NB4 (cell line): ENCODE data around the gene NTM.

Source experiments
- DNase-seq: peaks from one replicate; pipeline ENCODE4 v3.0.0; 2010; ENCODE audit warnings: low read depth
- H3K4me3 ChIP-seq: one replicate; pipeline ENCODE4 v1.5.1; 2011; ENCODE audit warnings: mild to moderate bottlenecking, low read depth, low read length, moderate library complexity
- CTCF ChIP-seq: IDR thresholded peaks from one replicate; pipeline ENCODE4 v1.5.1; 2012; ENCODE audit warnings: low read depth, low read length
- MAX ChIP-seq: IDR thresholded peaks from 2 replicates; pipeline ENCODE4 v1.6.1; 2011; ENCODE audit warnings: low read depth, low read length
- MYC ChIP-seq: IDR thresholded peaks from 2 replicates; pipeline ENCODE4 v1.6.1; 2011; ENCODE audit warnings: low read depth, low read length
- POLR2A ChIP-seq: IDR thresholded peaks from 2 replicates; pipeline ENCODE4 v1.6.1; 2011; ENCODE audit warnings: mild to moderate bottlenecking; ENCODE audit not compliant: insufficient read length; ENCODE audit errors: extremely low read depth

The NTM gene

GRCh38 chr11:132352497-132352896 is 982.1 kb downstream of the NTM start:
- DNase-seq = no peak
- H3K4me3 ChIP-seq = no peak overlapping the region
- TF ChIP-seq POLR2A (no peak), CTCF (no peak), MAX (no peak), MYC (no peak)

GRCh38 chr11:132353255-132353654 is 982.8 kb downstream of the NTM start:
- H3K4me3 ChIP-seq = no peak overlapping the region
- no peak for DNase-seq
- TF ChIP-seq MAX = no peak
- no peak for TF ChIP-seq CTCF
- TF ChIP-seq MYC = no peak
- no peak for TF ChIP-seq POLR2A

GRCh38 chr11:132357811-132358572 is 987.6 kb downstream of the NTM start:
- no peak overlapping the region for H3K4me3 ChIP-seq
- no peak for DNase-seq
- TF ChIP-seq MYC (no peak), MAX (no peak), POLR2A (no peak), CTCF (no peak)

GRCh38 chr11:132358573-132358953 is 988.1 kb downstream of the NTM start:
- no peak overlapping the region for H3K4me3 ChIP-seq
- no peak for TF ChIP-seq MAX
- no peak for TF ChIP-seq POLR2A
- no peak for TF ChIP-seq CTCF
- no peak for DNase-seq

- TF ChIP-seq POLR2A = no peak
- no peak for TF ChIP-seq CTCF
- no peak for TF ChIP-seq MAX
- TF ChIP-seq MYC = no peak
- no peak overlapping the region for H3K4me3 ChIP-seq
- no peak for DNase-seq
Measured at GRCh38 chr11:132361011-132361550, 990.7 kb downstream of the NTM start.
